GM13977 (cell line): ENCODE data around the gene SETBP1.
A peak's percentile ranks its signal among the peaks of the same experiment; 100 is the strongest.

Source experiments
- DNase-seq: peaks from one replicate; pipeline ENCODE4 v3.0.0; 2012; ENCODE audit warnings: low spot score
- CTCF ChIP-seq: IDR thresholded peaks from 2 replicates; pipeline ENCODE4 v1.5.1; 2012; ENCODE audit warnings: mild to moderate bottlenecking, control low read depth; ENCODE audit not compliant: insufficient read depth; ENCODE audit errors: extremely low read depth, missing control alignments
- in situ Hi-C: fragments of 300-500 bp; cut with MboI; formaldehyde crosslinking; loops from one replicate; pipeline ENCODE4 v1.12.0; 2022; ENCODE audit warnings: low sequenced_read_pairs, low pct_unique_long_range_greater_than_20kb, mixed read lengths, inconsistent platforms; ENCODE audit not compliant: unreplicated experiment

SETBP1 gene

DNA sequence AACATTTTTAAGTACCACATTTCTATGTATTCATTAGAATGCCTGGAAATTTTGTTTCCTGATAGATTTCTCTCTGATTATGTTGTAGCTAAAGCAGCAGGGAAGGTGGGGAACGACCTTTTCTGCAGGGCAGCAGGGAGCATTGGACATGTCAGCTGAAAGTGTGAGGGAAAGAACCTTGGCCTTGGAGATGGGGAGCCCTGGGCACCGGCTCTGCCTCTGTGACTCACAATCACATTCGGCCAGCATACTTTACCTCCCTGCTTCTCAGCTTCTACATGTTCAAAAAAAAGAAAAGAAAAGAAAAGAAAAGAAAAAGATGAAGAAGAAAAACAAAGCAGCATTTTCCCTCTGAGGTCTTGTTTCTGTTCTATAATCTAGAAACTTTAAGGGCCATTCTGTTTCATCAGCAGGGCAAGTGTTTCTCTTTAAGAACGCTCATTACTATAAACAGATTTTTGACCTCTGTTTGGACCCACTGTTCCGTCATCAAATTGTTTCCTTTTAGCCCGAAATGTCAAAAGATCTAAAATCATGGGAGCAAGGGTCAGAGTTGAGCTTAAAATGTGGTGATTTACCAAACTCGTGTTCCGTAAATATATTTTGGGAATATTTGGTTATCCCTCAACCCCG lies 27.9 kb downstream of the SETBP1 start:
- in situ Hi-C loops: no loop called here
- no peak for DNase-seq
- no peak for TF ChIP-seq CTCF

DNA sequence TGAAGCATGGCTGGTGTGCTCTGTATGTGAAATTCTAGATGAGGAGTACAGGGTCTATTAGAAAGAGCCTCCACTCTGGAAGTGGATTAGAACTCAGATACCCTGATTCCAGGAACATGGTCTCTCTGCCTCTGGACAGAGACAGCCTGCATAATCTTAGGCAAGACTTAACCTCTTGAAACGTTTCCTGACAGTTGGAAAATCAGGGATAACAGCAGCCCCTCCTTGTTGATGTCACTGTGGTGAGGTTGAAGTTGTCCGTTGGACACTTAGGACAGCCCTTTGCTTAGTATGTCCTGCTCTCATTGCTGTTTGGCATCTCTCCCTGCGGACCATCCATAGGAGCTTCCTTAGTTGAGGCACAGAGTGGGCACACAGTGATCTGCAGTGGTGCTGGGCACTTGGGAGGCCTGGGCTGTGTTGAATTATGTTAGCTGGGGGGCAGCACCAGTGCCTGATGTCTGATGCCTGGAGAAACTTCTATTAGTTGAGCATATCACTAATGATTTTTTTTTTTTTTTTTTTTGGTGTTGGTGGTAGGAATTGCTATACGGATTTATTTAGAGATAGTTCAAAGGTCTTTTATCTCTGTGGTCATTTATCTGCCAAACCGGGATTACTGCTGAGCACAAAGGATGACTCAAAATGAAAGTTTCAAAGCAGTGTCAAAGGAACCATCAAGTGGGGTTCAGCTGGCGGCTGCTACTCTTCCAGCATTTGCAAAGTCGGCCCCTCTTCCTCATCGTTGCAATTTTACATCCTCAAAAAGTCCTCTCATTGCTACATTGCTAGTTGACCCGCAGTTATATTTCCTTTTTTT lies 28.8 kb downstream of the SETBP1 start:
- in situ Hi-C loops: no loop called here
- DNase-seq: peak; percentile 55
- TF ChIP-seq CTCF: no peak

DNA sequence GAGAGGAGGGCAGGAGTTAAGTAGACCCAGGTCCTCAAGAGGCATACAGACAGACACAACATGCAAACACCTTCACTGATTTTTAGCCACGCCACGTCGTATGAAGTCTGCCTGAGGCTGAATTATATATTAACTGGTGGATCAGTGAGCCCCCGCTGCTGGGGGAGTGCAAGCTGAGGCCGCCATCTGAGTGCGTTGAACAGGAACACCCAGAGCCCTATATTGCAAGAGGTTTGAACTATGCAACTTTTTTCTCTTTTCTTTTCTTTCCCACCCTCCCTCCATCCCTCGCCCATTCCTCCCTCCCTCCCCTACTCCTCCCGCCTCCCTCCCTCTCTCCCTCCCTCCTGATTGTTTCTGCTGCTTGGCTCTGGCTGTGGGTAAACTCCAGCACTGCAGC lies 30.2 kb downstream of the SETBP1 start:
- DNase-seq: no peak
- TF ChIP-seq CTCF: no peak
- in situ Hi-C loops: no loop called here

DNA sequence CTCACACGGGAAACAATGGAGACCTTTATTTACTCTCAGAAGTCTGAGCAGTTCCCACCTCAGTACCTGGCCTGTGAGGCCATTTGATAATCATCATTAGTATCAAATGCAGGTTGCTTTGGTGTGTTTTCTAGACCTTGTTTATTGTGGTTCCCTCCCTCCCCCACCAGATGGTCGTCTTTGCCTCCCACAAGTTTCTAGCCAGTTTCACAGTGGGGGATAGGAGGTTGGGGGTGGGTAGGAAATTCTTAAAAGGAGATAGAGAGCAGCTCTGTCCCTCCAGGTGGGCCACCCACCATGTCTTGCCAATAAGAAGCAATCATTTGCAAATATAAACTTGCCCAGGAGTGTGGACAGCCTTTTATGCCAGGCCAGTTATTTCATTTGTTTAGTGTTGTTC lies 31.3 kb downstream of the SETBP1 start:
- DNase-seq: no peak
- in situ Hi-C loops: no loop called here
- no peak for TF ChIP-seq CTCF

DNA sequence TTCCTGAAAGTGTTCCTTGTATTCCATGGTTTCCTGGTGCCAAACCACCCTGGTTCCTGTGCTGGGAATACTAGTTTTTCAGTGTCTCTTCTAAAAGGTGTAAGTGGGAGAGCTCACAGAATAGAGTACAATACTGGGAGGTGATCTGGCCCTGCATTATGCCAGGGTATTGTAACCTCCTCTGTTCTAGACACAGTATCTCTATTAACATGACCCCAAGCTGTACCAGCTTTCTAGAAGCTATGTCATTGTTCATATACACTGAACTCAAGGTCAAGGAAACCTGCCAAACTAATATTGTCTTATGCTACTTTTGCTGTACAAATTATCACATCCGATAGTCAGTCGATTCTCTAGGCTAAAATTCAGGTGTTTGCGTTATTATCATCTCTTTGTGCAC lies 32.7 kb downstream of the SETBP1 start:
- TF ChIP-seq CTCF: no peak
- no peak for DNase-seq
- in situ Hi-C loops: no loop called here

- no peak for DNase-seq
- no peak for TF ChIP-seq CTCF
- in situ Hi-C loops: no loop called here
Measured at GRCh38 chr18:44714376-44714775, 33.7 kb downstream of the SETBP1 start.
